Rectal smooth muscle tissue (tissue), 1 donor: ENCODE measurements around the gene CDCP1.

Experiments
- H3K27ac ChIP-seq: one replicate; pipeline ENCODE4 v1.7.0; 2013; ENCODE audit warnings: low read depth, low read length, inconsistent platforms
- H3K27me3 ChIP-seq: one replicate; pipeline ENCODE4 v1.7.0; 2013; ENCODE audit warnings: low read length; ENCODE audit not compliant: control insufficient read depth, insufficient read depth
- H3K36me3 ChIP-seq: one replicate; pipeline ENCODE4 v1.7.0; 2013; ENCODE audit warnings: low read length; ENCODE audit not compliant: control insufficient read depth, insufficient read depth
- H3K4me1 ChIP-seq: one replicate; pipeline ENCODE4 v1.7.0; 2013; ENCODE audit warnings: low read length; ENCODE audit not compliant: control insufficient read depth, insufficient read depth
- H3K4me3 ChIP-seq: one replicate; pipeline ENCODE4 v1.7.0; 2013; ENCODE audit warnings: low read length
- H3K9ac ChIP-seq: one replicate; pipeline ENCODE4 v1.7.0; 2013; ENCODE audit warnings: low read length

The CDCP1 gene

GRCh38 chr3:45181496-45181895, 35.3 kb upstream of the CDCP1 start:
- H3K27me3 ChIP-seq = no peaks in the 10 kb centered on the region
- H3K4me3 ChIP-seq = no peak overlapping the region
- no peak overlapping the region for H3K27ac ChIP-seq

DNA sequence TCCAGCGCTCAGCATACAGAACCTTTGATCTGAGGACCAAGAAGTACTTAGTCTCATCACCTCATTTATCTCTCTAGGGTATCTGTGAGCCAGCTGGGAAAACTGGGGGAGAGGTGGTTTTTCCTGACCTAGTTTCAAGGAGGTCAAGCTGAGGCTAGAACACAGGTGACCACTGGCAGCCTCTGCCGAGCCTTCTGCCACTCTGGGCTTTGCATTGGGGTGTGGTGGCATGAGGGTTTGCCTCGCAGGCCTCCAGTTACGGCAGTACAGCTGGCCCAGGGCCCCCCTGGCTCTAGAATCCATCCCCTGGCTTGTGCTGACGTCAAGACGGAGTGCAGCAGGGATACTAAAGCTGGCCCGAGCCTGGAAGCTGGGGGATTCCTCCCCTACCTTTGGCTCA, 34.7 kb upstream of the CDCP1 start:
- no peak overlapping the region for H3K27ac ChIP-seq
- no peak overlapping the region for H3K9ac ChIP-seq
- H3K4me3 ChIP-seq = no peak overlapping the region
- H3K4me1 ChIP-seq = peaks cover 6% of the 10 kb centered on the region
- no peaks in the 10 kb centered on the region for H3K36me3 ChIP-seq
- no peaks in the 10 kb centered on the region for H3K27me3 ChIP-seq

More at GRCh38 chr3:45181496-45181895, 35.3 kb upstream of the CDCP1 start:
- Histone ChIP-seq H3K9ac (no peak overlapping the region), H3K4me1 (peaks cover 6% of the 10 kb centered on the region), H3K36me3 (no peaks in the 10 kb centered on the region)

- H3K27me3 ChIP-seq = no peaks in the 10 kb centered on the region
- no peak overlapping the region for H3K27ac ChIP-seq
- H3K9ac ChIP-seq = no peak overlapping the region
- H3K36me3 ChIP-seq = no peaks in the 10 kb centered on the region
- no peak overlapping the region for H3K4me3 ChIP-seq
- peaks cover 6% of the 10 kb centered on the region for H3K4me1 ChIP-seq
Measured at GRCh38 chr3:45180051-45180450, 33.9 kb upstream of the CDCP1 start.

GRCh38 chr3:45179163-45179562, 33.0 kb upstream of the CDCP1 start:
- Histone ChIP-seq H3K36me3 (no peaks in the 10 kb centered on the region), H3K4me3 (no peak overlapping the region), H3K27me3 (no peaks in the 10 kb centered on the region), H3K27ac (no peak overlapping the region), H3K9ac (no peak overlapping the region), H3K4me1 (peaks cover 6% of the 10 kb centered on the region)

DNA sequence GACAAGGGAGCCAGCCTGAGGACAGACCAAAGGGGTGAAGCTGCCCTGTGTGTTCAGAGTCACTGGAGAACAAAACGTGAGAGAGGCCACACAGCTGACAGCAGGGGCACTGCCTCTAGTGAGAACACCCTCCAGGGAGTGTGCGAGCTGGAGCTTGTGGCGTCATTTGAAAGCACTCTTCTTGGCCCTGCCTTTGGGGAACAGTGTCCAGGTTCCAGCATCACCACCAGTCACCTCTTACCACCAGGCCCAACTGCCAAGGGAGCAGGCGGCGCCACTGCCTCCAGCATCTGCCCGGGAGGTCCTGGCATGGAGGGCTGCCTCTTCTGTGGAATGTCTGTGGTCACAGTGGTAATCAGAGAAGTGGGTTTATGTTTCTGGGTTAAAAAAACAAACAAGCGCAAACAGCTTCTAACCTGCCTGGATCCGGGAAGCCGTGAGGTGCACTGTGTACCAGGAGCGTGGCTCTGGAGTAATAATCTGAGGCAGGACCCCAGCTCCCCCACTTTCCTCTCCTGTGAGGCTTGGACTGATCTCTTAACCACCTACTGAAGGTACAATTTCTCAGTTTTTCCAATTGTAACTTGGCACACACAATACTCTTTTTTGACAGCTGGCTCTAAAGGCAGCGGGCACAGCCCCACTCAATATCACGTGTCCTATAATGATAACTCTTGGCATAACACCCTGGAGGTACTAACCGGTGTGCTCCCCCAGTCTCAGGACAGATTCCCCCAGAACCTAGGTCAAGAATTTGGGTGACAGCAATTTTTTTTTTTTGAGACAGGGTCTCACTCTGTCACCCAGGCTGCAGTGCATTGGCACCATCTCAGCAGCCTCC, 32.2 kb upstream of the CDCP1 start:
- no peak overlapping the region for H3K9ac ChIP-seq
- H3K4me3 ChIP-seq = no peak overlapping the region
- H3K4me1 ChIP-seq = peaks cover 6% of the 10 kb centered on the region
- H3K27me3 ChIP-seq = no peaks in the 10 kb centered on the region
- no peak overlapping the region for H3K27ac ChIP-seq
- H3K36me3 ChIP-seq = no peaks in the 10 kb centered on the region

GRCh38 chr3:45176912-45177311, 30.7 kb upstream of the CDCP1 start:
- Histone ChIP-seq H3K4me1 (peaks cover 4% of the 10 kb centered on the region), H3K36me3 (no peaks in the 10 kb centered on the region), H3K9ac (no peak overlapping the region), H3K27ac (no peak overlapping the region), H3K4me3 (no peak overlapping the region), H3K27me3 (no peaks in the 10 kb centered on the region)

DNA sequence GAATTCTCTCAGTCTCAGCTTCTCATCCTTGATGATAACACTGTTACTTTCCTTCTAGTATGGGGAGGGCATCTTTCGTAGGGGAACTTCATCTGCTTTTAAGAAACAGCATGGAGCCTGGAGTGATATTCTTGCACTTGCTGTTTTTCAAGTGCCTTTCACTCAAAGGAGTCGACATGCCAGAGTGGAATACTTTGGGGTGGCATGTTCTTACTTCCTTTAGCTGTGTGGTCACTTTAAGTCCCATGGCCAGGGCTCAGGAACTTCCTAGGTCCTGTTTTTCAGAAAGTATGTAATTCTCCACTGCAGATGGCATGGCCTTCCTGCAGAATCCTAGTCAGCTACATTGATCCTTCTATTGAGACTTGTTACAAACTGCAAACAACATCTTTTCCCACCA, 28.1 kb upstream of the CDCP1 start:
- no peak overlapping the region for H3K27ac ChIP-seq

GRCh38 chr3:45173776-45174175, 27.6 kb upstream of the CDCP1 start:
- H3K36me3 ChIP-seq = no peaks in the 10 kb centered on the region
- no peak overlapping the region for H3K4me3 ChIP-seq
- peaks cover 14% of the 10 kb centered on the region for H3K4me1 ChIP-seq
- no peak overlapping the region for H3K27ac ChIP-seq
- H3K9ac ChIP-seq = no peak overlapping the region
- no peaks in the 10 kb centered on the region for H3K27me3 ChIP-seq

More for the DNA sequence above, 28.1 kb upstream of the CDCP1 start:
- Histone ChIP-seq H3K36me3 (no peaks in the 10 kb centered on the region), H3K4me1 (peaks cover 14% of the 10 kb centered on the region), H3K9ac (no peak overlapping the region), H3K27me3 (no peaks in the 10 kb centered on the region), H3K4me3 (no peak overlapping the region)

GRCh38 chr3:45171283-45171682, 25.1 kb upstream of the CDCP1 start:
- no peak overlapping the region for H3K9ac ChIP-seq
- no peak overlapping the region for H3K27ac ChIP-seq
- peaks cover 10% of the 10 kb centered on the region for H3K4me1 ChIP-seq
- H3K27me3 ChIP-seq = no peaks in the 10 kb centered on the region
- H3K4me3 ChIP-seq = no peak overlapping the region
- H3K36me3 ChIP-seq = no peaks in the 10 kb centered on the region

GRCh38 chr3:45170096-45170495, 23.9 kb upstream of the CDCP1 start:
- Histone ChIP-seq H3K4me1 (peaks cover 10% of the 10 kb centered on the region), H3K36me3 (no peaks in the 10 kb centered on the region), H3K27me3 (no peaks in the 10 kb centered on the region), H3K9ac (no peak overlapping the region), H3K27ac (no peak overlapping the region), H3K4me3 (no peak overlapping the region)

DNA sequence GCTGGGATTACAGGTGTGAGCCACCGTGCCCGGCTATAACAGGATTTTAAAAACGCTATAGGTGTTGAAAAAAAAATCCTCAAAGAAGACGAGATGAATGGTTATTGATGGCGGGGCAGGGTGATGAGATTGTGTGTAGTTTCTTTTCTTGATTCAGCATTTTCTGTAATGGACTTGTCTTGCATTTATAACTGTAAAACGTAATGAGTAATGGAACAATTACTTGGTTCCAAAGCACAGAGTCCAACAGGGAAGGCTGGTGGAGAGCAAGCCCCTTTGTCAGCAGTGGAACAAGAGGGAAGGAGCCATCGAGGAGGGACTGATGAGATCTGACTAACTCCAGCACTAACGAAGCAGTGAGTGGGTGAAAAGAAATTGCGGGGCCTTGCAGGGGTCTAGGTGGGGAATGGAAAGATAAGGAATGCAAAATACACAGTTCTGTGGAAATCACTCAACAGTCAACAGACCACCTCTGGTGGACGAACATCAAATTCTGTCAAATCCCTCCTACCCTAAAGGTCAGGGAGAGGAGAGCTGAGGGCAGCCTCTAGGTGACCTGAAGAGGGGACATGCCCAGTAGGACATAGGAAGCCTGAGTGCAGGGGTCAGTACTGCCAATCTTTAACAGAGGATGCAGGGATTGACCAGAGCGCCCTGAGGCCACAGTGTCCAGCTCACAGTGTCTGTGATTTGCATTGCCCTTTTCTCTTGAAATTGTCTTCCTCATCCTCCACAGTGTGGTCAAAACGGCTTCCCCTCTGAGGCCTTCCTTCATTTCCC, 23.1 kb upstream of the CDCP1 start:
- Histone ChIP-seq H3K4me3 (no peak overlapping the region), H3K36me3 (no peaks in the 10 kb centered on the region), H3K27me3 (no peaks in the 10 kb centered on the region), H3K27ac (no peak overlapping the region), H3K9ac (no peak overlapping the region), H3K4me1 (peaks cover 10% of the 10 kb centered on the region)

DNA sequence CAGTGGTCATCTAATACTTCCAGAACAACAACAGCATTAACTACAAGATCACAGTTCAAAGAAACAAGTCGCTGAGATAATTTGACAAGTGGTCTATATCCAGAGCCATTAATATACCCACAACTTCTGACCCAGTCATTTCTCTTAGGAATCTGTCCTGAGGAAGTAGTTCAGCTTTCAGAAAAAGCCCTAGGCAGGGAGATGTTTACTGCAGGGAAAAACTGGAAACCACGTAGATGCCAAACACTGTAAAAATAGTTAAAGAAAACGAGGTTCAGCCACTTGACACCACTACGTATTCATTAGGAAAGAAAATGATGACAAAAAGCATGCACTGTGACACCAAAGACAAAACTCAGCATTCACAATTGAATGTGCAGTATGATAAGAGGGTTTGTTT, 22.3 kb upstream of the CDCP1 start:
- Histone ChIP-seq H3K36me3 (no peaks in the 10 kb centered on the region), H3K27me3 (no peaks in the 10 kb centered on the region), H3K27ac (no peak overlapping the region), H3K4me3 (no peak overlapping the region), H3K4me1 (peaks cover 10% of the 10 kb centered on the region), H3K9ac (no peak overlapping the region)
